Astrocyte (in vitro differentiated cells and primary cell): ENCODE measurements around the gene BRICD5. TPM values are rescaled to one million over a fixed set of nuclear protein-coding genes. Genes with fewer than 3 reads are reported as not detected.

Source experiments
- DNase-seq: peaks from one replicate; pipeline ENCODE4 v3.0.0-alpha.2; 2010; ENCODE audit warnings: low read depth
- FAIRE-seq: peaks from 2 replicates; lab custom pipeline; 2011; peaks lifted over from hg19 to GRCh38; lab: Jason Lieb, UNC
- H2AFZ ChIP-seq: 2 replicates; pipeline ENCODE4 v1.6.0; 2012; ENCODE audit warnings: low read depth, low read length, inconsistent platforms
- H3K27ac ChIP-seq: 2 replicates; pipeline ENCODE4 v1.5.1; 2011; ENCODE audit warnings: low read depth, low read length, inconsistent platforms
- H3K27me3 ChIP-seq: 2 replicates; pipeline ENCODE4 v1.6.0; 2011; ENCODE audit warnings: low read length, inconsistent platforms; ENCODE audit not compliant: insufficient read depth
- H3K36me3 ChIP-seq: 2 replicates; pipeline ENCODE4 v1.5.1; 2011; ENCODE audit warnings: low read length, inconsistent platforms; ENCODE audit not compliant: insufficient read depth
- H3K4me1 ChIP-seq: 2 replicates; pipeline ENCODE4 v1.5.1; 2011; ENCODE audit warnings: low read length, inconsistent platforms; ENCODE audit not compliant: insufficient read depth
- H3K4me2 ChIP-seq: 2 replicates; pipeline ENCODE4 v1.6.0; 2012; ENCODE audit warnings: low read length, inconsistent platforms
- H3K4me3 ChIP-seq: 2 replicates; pipeline ENCODE4 v1.5.1; 2011; ENCODE audit warnings: low read depth, mild to moderate bottlenecking, low read length, inconsistent platforms; ENCODE audit not compliant: insufficient read depth
- H3K79me2 ChIP-seq: 2 replicates; pipeline ENCODE4 v1.6.0; 2012; ENCODE audit warnings: mild to moderate bottlenecking, low read length, inconsistent platforms; ENCODE audit not compliant: insufficient read depth
- H3K9ac ChIP-seq: 2 replicates; pipeline ENCODE4 v1.6.0; 2012; ENCODE audit warnings: mild to moderate bottlenecking, low read length, inconsistent platforms
- H3K9me3 ChIP-seq: 2 replicates; pipeline ENCODE4 v1.5.1; 2012; ENCODE audit warnings: low read depth, mild to moderate bottlenecking, low read length, inconsistent platforms; ENCODE audit not compliant: insufficient read depth
- H4K20me1 ChIP-seq: 2 replicates; pipeline ENCODE4 v1.6.0; 2012; ENCODE audit warnings: low read length, inconsistent platforms; ENCODE audit not compliant: insufficient read depth
- H3K27ac Mint-ChIP-seq: one replicate; pipeline ENCODE4 v1.8.0; 2021; ENCODE audit warnings: mild to moderate bottlenecking, mixed read lengths; ENCODE audit not compliant: unreplicated experiment
- H3K27me3 Mint-ChIP-seq: one replicate; pipeline ENCODE4 v1.8.0; 2021; ENCODE audit warnings: low read depth, mixed read lengths; ENCODE audit not compliant: unreplicated experiment
- H3K36me3 Mint-ChIP-seq: one replicate; pipeline ENCODE4 v1.8.0; 2021; ENCODE audit warnings: low read depth, mixed read lengths; ENCODE audit not compliant: unreplicated experiment
- H3K4me1 Mint-ChIP-seq: one replicate; pipeline ENCODE4 v1.8.0; 2021; ENCODE audit warnings: low read depth, mixed read lengths; ENCODE audit not compliant: unreplicated experiment
- H3K4me3 Mint-ChIP-seq: one replicate; pipeline ENCODE4 v1.8.0; 2021; ENCODE audit warnings: mild to moderate bottlenecking, moderate library complexity, mixed read lengths; ENCODE audit not compliant: unreplicated experiment
- H3K9me3 Mint-ChIP-seq: one replicate; pipeline ENCODE4 v1.8.0; 2021; ENCODE audit warnings: mild to moderate bottlenecking, mixed read lengths; ENCODE audit not compliant: unreplicated experiment
- EZH2 ChIP-seq: IDR thresholded peaks from 2 replicates; pipeline ENCODE4 v1.6.1; 2012; ENCODE audit warnings: mild to moderate bottlenecking, low read length, inconsistent platforms; ENCODE audit not compliant: insufficient read depth
- total RNA-seq: library from RNA; stranded (reverse); gene quantifications from 2 replicates; pipeline ENCODE4 v1.2.1, GENCODE V29; 2021
- TF ChIP-seq, protein P1 (sequence below): IDR thresholded peaks from 2 replicates; pipeline ENCODE4 v1.5.1; 2011; ENCODE audit warnings: low read depth, mild to moderate bottlenecking, inconsistent platforms, low read length, moderate library complexity; ENCODE audit not compliant: insufficient read depth

BRICD5 gene
- total RNA-seq, 1 donor from 2014 or later, result 6.4 TPM

DNA sequence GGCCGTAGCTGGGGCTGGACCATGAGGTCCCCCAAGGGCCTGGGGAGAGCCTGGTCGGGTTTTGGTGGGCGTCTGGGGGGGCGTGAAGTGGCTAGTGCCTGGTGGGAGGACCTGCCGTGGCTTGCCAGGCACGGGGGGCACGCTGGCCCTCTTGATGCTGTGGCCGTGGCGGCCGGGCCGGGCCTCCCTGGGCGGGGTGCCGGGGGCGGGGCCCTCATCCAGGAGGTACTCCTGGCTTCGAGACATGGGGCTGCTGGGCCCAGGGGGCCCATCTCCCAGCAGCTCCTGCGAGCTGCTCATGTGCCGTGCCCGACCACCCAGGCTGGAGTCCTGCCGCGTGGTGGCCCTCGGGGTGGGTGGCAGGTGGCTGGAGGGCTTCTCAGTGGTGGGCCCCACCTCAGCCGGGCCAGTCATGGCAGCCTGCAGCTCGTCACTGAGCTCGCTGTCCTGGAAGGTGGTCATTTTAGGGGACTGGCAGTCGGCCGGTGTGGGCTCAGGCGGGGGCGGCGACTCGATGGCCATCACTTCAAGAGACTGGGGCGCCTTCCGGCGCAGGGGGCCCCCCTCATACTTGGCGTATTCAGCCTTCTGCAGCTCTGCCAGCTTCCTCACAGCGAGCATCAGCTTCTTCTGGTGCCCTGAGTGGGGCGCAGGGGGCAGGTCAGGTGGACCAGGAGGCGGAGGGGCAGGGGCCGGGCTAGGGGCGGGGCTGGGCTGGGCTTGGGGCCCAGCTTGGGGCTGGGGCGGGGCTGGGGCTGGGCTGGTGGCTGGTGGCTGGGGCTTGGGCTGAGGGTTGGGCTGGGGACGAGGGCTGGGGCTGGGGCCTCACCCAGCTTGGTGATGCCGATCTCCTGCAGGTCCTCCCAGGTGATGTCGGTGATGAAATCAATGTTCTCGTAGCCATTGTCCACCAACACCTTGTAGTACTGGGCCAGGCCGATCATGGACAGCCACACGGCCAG, 29.4 kb downstream of the BRICD5 start:
- H3K4me2 ChIP-seq, result no peak overlapping the region
- H3K4me1 ChIP-seq, result no peaks in the 10 kb centered on the region
- H4K20me1 ChIP-seq, result no peaks in the 10 kb centered on the region
- Mint-ChIP-seq H3K4me3 (no peak overlapping the region), H3K4me1 (no peaks in the 10 kb centered on the region), H3K36me3 (peaks cover 2% of the 10 kb centered on the region), H3K27ac (no peak overlapping the region), H3K9me3 (no peaks in the 10 kb centered on the region), H3K27me3 (peaks cover 3% of the 10 kb centered on the region)
- no peaks in the 10 kb centered on the region for H3K79me2 ChIP-seq
- TF ChIP-seq, protein P1, sequence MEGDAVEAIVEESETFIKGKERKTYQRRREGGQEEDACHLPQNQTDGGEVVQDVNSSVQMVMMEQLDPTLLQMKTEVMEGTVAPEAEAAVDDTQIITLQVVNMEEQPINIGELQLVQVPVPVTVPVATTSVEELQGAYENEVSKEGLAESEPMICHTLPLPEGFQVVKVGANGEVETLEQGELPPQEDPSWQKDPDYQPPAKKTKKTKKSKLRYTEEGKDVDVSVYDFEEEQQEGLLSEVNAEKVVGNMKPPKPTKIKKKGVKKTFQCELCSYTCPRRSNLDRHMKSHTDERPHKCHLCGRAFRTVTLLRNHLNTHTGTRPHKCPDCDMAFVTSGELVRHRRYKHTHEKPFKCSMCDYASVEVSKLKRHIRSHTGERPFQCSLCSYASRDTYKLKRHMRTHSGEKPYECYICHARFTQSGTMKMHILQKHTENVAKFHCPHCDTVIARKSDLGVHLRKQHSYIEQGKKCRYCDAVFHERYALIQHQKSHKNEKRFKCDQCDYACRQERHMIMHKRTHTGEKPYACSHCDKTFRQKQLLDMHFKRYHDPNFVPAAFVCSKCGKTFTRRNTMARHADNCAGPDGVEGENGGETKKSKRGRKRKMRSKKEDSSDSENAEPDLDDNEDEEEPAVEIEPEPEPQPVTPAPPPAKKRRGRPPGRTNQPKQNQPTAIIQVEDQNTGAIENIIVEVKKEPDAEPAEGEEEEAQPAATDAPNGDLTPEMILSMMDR, result no peak
- TF ChIP-seq EZH2, result no peak
- H3K27me3 ChIP-seq, result no peaks in the 10 kb centered on the region
- DNase-seq, result no peak
- no peaks in the 10 kb centered on the region for H3K36me3 ChIP-seq
- no peaks in the 10 kb centered on the region for H3K9me3 ChIP-seq
- no peak for FAIRE-seq
- H3K9ac ChIP-seq, result no peak overlapping the region
- no peak overlapping the region for H3K27ac ChIP-seq
- H2AFZ ChIP-seq, result no peak overlapping the region
- H3K4me3 ChIP-seq, result no peak overlapping the region

DNA sequence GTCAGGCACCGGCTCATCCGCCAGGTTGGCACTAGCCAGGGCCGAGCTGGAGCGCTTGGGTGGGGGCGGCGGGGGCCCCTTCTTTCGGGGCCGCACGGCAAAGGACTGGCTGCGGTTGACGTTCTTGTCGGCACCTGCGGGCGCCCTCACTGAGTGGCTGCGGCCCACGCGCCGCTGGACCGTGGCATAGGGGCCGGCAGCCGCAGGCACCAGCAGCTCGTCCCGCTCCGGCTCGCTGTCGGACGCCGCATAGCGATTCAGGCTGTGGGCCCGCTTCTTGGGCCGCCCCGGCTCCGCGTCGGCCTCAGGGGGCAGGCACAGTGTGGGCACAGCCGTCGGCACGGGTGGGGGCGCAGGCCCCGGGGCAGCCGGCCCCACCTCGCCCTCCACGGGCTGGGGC, 30.2 kb downstream of the BRICD5 start:
- Histone ChIP-seq H3K36me3 (no peaks in the 10 kb centered on the region), H3K4me1 (no peaks in the 10 kb centered on the region), H4K20me1 (peaks cover 2% of the 10 kb centered on the region), H3K79me2 (no peaks in the 10 kb centered on the region), H3K4me3 (no peak overlapping the region), H3K9me3 (no peaks in the 10 kb centered on the region), H2AFZ (no peak overlapping the region), H3K9ac (no peak overlapping the region), H3K27ac (no peak overlapping the region), H3K27me3 (no peaks in the 10 kb centered on the region), H3K4me2 (no peak overlapping the region)
- Mint-ChIP-seq H3K4me1 (no peaks in the 10 kb centered on the region), H3K27me3 (no peaks in the 10 kb centered on the region), H3K27ac (no peak overlapping the region), H3K9me3 (no peaks in the 10 kb centered on the region), H3K36me3 (peaks cover 5% of the 10 kb centered on the region), H3K4me3 (no peak overlapping the region)
- TF ChIP-seq EZH2, result no peak
- TF ChIP-seq, protein P1, result no peak
- no peak for DNase-seq
- FAIRE-seq, result no peak

DNA sequence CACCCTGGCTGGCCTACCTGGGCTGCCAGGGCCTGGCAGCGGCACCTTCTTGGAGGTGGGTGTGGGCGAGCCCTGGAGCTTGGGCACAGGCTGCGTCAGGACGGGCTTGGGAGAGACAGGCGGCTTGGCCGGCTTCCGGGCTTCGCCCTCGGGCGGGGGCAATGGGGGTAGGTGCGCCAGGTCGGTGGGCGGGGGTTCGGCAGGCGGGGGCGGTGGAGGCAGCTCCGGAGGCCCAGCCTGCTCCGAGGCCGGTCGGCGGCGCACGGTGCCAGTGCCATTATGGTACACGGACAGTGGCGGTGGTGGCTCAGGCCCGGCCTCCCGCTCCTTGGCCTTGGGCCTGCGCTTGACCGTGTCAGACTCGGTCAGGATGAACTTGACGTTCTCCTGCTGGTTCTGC, 31.1 kb downstream of the BRICD5 start:
- Mint-ChIP-seq H3K27ac (no peak overlapping the region), H3K4me1 (no peaks in the 10 kb centered on the region)

More for the DNA sequence above, 31.1 kb downstream of the BRICD5 start:
- H3K79me2 ChIP-seq, result no peaks in the 10 kb centered on the region
- no peak overlapping the region for H3K4me3 Mint-ChIP-seq
- H3K27me3 ChIP-seq, result no peaks in the 10 kb centered on the region
- H3K9me3 Mint-ChIP-seq, result no peaks in the 10 kb centered on the region
- no peak overlapping the region for H3K4me2 ChIP-seq
- H3K9ac ChIP-seq, result no peak overlapping the region
- H3K4me1 ChIP-seq, result no peaks in the 10 kb centered on the region
- no peak for TF ChIP-seq EZH2
- TF ChIP-seq, protein P1, result no peak
- peaks cover 5% of the 10 kb centered on the region for H3K36me3 Mint-ChIP-seq
- no peak for DNase-seq
- peaks cover 11% of the 10 kb centered on the region for H4K20me1 ChIP-seq
- no peak overlapping the region for H3K4me3 ChIP-seq
- H3K27me3 Mint-ChIP-seq, result no peaks in the 10 kb centered on the region
- no peaks in the 10 kb centered on the region for H3K9me3 ChIP-seq
- no peak overlapping the region for H3K27ac ChIP-seq
- no peak overlapping the region for H2AFZ ChIP-seq
- no peak for FAIRE-seq
- no peaks in the 10 kb centered on the region for H3K36me3 ChIP-seq
